Measurements from ENCODE around the gene KRTAP10-8. TPM values are rescaled to one million over a fixed set of nuclear protein-coding genes. Genes with fewer than 3 reads are reported as not detected.
A peak's percentile ranks its signal among the peaks of the same experiment; 100 is the strongest.
"Not testable (repeated sequence)": the region's sequence is repeated elsewhere in the genome, so short reads cannot be mapped to it uniquely, and the experiment has no call there.

KRTAP10-8 gene
- total RNA-seq, 1 experiment from 2014 or later = not detected

GRCh38 chr21:44589586-44590305 is 22.1 kb upstream of the KRTAP10-8 start:
- DNase-seq = no peak
- peaks cover 82% of the 10 kb centered on the region for H3K27me3 Mint-ChIP-seq (ENCODE audit: unreplicated experiment)
- no peaks in the 10 kb centered on the region for H3K4me1 Mint-ChIP-seq (ENCODE audit: low read depth, unreplicated experiment)
- H3K4me3 Mint-ChIP-seq (ENCODE audit: low read depth, unreplicated experiment) = no peak overlapping the region
- CTCF ChIA-PET = no interaction called here
- no peaks in the 10 kb centered on the region for H3K9me3 Mint-ChIP-seq (ENCODE audit: low read depth, unreplicated experiment)
- intact Hi-C loops (cut with micrococcal nuclease; ENCODE audit: unreplicated experiment) = no loop called here
- TF ChIP-seq, protein P1, sequence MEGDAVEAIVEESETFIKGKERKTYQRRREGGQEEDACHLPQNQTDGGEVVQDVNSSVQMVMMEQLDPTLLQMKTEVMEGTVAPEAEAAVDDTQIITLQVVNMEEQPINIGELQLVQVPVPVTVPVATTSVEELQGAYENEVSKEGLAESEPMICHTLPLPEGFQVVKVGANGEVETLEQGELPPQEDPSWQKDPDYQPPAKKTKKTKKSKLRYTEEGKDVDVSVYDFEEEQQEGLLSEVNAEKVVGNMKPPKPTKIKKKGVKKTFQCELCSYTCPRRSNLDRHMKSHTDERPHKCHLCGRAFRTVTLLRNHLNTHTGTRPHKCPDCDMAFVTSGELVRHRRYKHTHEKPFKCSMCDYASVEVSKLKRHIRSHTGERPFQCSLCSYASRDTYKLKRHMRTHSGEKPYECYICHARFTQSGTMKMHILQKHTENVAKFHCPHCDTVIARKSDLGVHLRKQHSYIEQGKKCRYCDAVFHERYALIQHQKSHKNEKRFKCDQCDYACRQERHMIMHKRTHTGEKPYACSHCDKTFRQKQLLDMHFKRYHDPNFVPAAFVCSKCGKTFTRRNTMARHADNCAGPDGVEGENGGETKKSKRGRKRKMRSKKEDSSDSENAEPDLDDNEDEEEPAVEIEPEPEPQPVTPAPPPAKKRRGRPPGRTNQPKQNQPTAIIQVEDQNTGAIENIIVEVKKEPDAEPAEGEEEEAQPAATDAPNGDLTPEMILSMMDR (IDR thresholded peaks at IDR 0.05; ENCODE audit: unreplicated experiment) = no peak
- peaks cover 5% of the 10 kb centered on the region for H3K36me3 Mint-ChIP-seq (ENCODE audit: insufficient read depth, unreplicated experiment)
- H3K27ac Mint-ChIP-seq (ENCODE audit: unreplicated experiment) = no peak overlapping the region
- no TSS peak for BruUV-seq (replicated peaks)

DNA sequence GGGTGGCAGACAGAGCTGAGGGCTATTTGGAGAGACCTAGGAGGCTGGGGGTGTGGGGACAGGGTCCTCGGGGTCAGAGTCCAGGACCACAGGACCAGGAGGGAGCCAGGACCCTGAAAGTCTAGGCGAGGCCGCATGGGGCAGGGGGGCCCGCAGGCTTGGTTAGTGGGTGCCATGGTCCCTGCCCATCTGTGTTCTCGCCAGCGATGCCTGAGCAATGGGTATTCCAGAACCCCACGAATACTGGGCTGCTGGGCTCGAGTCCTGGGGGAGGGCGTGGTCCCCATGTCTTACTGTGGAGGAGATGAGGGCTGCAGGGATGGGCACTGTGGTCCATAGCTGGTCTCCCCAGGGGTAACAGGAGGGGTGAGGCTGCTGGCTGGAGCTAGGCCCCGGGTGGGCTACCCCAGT is 21.6 kb upstream of the KRTAP10-8 start:
- TF ChIP-seq, protein P1 (IDR thresholded peaks at IDR 0.05; ENCODE audit: unreplicated experiment) = no peak
- no TSS peak for BruUV-seq (replicated peaks)
- H3K27me3 Mint-ChIP-seq (ENCODE audit: unreplicated experiment) = peaks cover 82% of the 10 kb centered on the region
- H3K4me3 Mint-ChIP-seq (ENCODE audit: low read depth, unreplicated experiment) = no peak overlapping the region
- no peak for DNase-seq
- CTCF ChIA-PET = no interaction called here
- intact Hi-C loops (cut with micrococcal nuclease; ENCODE audit: unreplicated experiment) = no loop called here
- H3K4me1 Mint-ChIP-seq (ENCODE audit: low read depth, unreplicated experiment) = no peaks in the 10 kb centered on the region
- peaks cover 5% of the 10 kb centered on the region for H3K36me3 Mint-ChIP-seq (ENCODE audit: insufficient read depth, unreplicated experiment)
- H3K27ac Mint-ChIP-seq (ENCODE audit: unreplicated experiment) = no peak overlapping the region
- H3K9me3 Mint-ChIP-seq (ENCODE audit: low read depth, unreplicated experiment) = no peaks in the 10 kb centered on the region

DNA sequence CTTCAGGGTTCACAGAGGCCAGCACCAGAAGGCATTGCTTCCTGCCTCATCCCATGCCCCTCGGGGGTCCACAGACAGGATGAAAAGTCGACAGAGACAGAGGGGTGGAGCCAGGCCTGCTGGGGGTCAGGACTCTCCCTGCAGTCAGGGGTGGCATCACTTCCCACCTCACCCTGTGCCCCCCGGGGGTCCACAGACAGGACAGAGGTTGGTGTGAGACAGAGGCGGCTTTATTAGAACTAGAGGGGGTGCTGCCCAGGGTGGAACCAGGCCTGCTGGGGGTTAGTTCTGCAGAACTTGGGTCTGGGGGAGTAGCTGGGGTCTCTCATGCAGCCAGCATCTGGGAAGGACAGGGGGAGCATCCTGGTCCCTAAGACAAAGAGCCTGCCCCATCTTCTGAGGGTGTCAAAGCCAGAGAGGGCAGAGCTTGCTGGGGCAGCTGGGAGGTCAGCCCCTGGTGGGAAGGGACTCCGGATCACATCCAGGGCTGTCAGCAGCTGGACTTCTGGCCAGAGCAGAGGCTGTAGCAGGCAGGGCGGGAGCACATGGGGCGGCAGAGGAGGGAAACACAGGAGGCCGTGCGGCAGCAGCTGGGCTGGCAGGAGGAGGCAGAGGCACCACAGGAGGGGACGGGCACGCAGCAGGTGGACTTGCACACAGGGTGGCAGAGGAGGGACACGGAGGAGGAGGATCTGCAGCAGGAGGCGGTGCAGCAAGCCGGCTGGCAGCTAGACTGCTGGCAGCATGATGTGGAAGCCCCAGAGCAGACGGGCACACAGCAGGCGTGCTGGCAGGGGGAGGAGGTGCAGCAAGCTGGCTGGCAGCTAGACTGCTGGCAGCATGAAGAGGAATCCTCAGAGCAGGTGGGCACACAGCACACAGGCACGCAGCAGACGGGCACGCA is 20.7 kb upstream of the KRTAP10-8 start:
- Mint-ChIP-seq H3K4me3 (ENCODE audit: low read depth, unreplicated experiment) (peak overlapping the region; percentile 52), H3K27me3 (ENCODE audit: unreplicated experiment) (peaks cover 82% of the 10 kb centered on the region)
- H3K27ac Mint-ChIP-seq (ENCODE audit: unreplicated experiment); BruUV-seq (replicated peaks); CTCF ChIA-PET; DNase-seq; H3K36me3 Mint-ChIP-seq (ENCODE audit: insufficient read depth, unreplicated experiment); H3K4me1 Mint-ChIP-seq (ENCODE audit: low read depth, unreplicated experiment); H3K9me3 Mint-ChIP-seq (ENCODE audit: low read depth, unreplicated experiment); intact Hi-C loops (cut with micrococcal nuclease; ENCODE audit: unreplicated experiment): not testable (repeated sequence)

GRCh38 chr21:44591801-44592130 is 20.1 kb upstream of the KRTAP10-8 start:
- Mint-ChIP-seq H3K4me3 (ENCODE audit: low read depth, unreplicated experiment) (peak overlapping the region; percentile 52), H3K27me3 (ENCODE audit: unreplicated experiment) (peaks cover 80% of the 10 kb centered on the region)
- BruUV-seq (replicated peaks); H3K4me1 Mint-ChIP-seq (ENCODE audit: low read depth, unreplicated experiment); H3K36me3 Mint-ChIP-seq (ENCODE audit: insufficient read depth, unreplicated experiment); intact Hi-C loops (cut with micrococcal nuclease; ENCODE audit: unreplicated experiment); H3K27ac Mint-ChIP-seq (ENCODE audit: unreplicated experiment); H3K9me3 Mint-ChIP-seq (ENCODE audit: low read depth, unreplicated experiment); DNase-seq: not testable (repeated sequence)
- CTCF ChIA-PET = interaction anchor here (0.8 kb wide), 1 partner anchor 18 kb away, joined by 3 read pairs; the partner anchor contains the start of gene KRTAP10-4

GRCh38 chr21:44592446-44593311 is 19.2 kb upstream of the KRTAP10-8 start, which contains the start of gene KRTAP10-6:
Gene KRTAP10-6 (minus strand): TSS chr21:44592505. CDS start chr21:44592484, 21 bp downstream.
- Mint-ChIP-seq H3K36me3 (ENCODE audit: insufficient read depth, unreplicated experiment) (peaks cover 5% of the 10 kb centered on the region), H3K4me1 (ENCODE audit: low read depth, unreplicated experiment) (no peaks in the 10 kb centered on the region), H3K9me3 (ENCODE audit: low read depth, unreplicated experiment) (no peaks in the 10 kb centered on the region), H3K27ac (ENCODE audit: unreplicated experiment) (no peak within 1 kb of the TSS), H3K27me3 (ENCODE audit: unreplicated experiment) (peaks cover 82% of the 10 kb centered on the region), H3K4me3 (ENCODE audit: low read depth, unreplicated experiment) (peak within 1 kb of the TSS; percentile 52)
- TF ChIP-seq, protein P1 (IDR thresholded peaks at IDR 0.05; ENCODE audit: unreplicated experiment) = no peak
- no TSS peak for BruUV-seq (replicated peaks)
- intact Hi-C loops (cut with micrococcal nuclease; ENCODE audit: unreplicated experiment) = no loop called here
- CTCF ChIA-PET = interaction anchor here (0.8 to 1.3 kb wide), 2 partner anchors 19 to 42 kb away, joined by 3 read pairs; partner anchors contain the start of gene KRTAP10-4
- DNase-seq = no peak

Measured in Calu3 (cell line).